B cell (primary cell): ENCODE data around the gene ATG7. TPM values are rescaled to one million over a fixed set of nuclear protein-coding genes. Genes with fewer than 3 reads are reported as not detected.

Source experiments
- ATAC-seq: fragments of 200-7000 bp; cut with Tn5 transposase; one replicate; pipeline ENCODE4 v1.10.0; 2021; ENCODE audit warnings: low read depth, mild to moderate bottlenecking, moderate number of reproducible peaks, moderate library complexity
- CTCF ChIA-PET: fragments of 350-600 bp; sonication (Branson Sonifier 250); formaldehyde crosslinking; loops from one replicate; lab custom pipeline; 2021; ENCODE audit warnings: antibody characterized with exemption, inconsistent platforms; lab: Charles Lee
- POLR2A ChIA-PET: fragments of 350-600 bp; sonication (Branson Sonifier 250); formaldehyde crosslinking; loops from one replicate; lab custom pipeline; 2021; ENCODE audit warnings: antibody characterized with exemption; lab: Charles Lee
- DNase-seq: peaks from one replicate; pipeline ENCODE4 v3.0.0; 2013
- H2AFZ ChIP-seq: 2 replicates; pipeline ENCODE4 v1.6.1; 2012; ENCODE audit warnings: mild to moderate bottlenecking, low read depth, low read length; ENCODE audit not compliant: insufficient read depth, poor library complexity, severe bottlenecking
- H3K27ac ChIP-seq, 2 donors: 1 replicate in 1 of 2; 2 replicates in 1 of 2; pipeline ENCODE4 v1.5.1; 2012 to 2013; ENCODE audit warnings: low read length in 2 of 2, mild to moderate bottlenecking in 2 of 2, moderate library complexity in 1 of 2
- H3K27me3 ChIP-seq, 4 experiments: fragments of 200-600 bp in 1 of 4; sonication (generic) in 1 of 4; replicated peaks in 1 of 4; 1 replicate in 2 of 4; 2 replicates in 2 of 4; pipeline versions ENCODE4 v1.6.1 to v1.7.0; 2013 to 2016; ENCODE audit warnings: low read length in 3 of 4, mild to moderate bottlenecking in 2 of 4, mixed read lengths in 1 of 4, moderate library complexity in 1 of 4; ENCODE audit not compliant: insufficient read depth in 4 of 4, control insufficient read depth in 3 of 4; ENCODE audit errors: control extremely low read depth in 1 of 4
- H3K36me3 ChIP-seq, 2 experiments: replicated peaks in 1 of 2; 1 replicate in 1 of 2; 2 replicates in 1 of 2; pipeline versions ENCODE4 v1.6.1 to v1.7.1; 2013; ENCODE audit warnings: low read length in 1 of 2; ENCODE audit not compliant: insufficient read depth in 2 of 2, control insufficient read depth in 1 of 2; ENCODE audit errors: control extremely low read depth in 1 of 2, extremely low read depth in 1 of 2
- H3K4me1 ChIP-seq, 2 donors: fragments of 200-600 bp in 1 of 2; sonication (generic) in 1 of 2; 1 replicate in 1 of 2; 2 replicates in 1 of 2; pipeline versions ENCODE4 v1.5.1 to v1.6.1; 2013 to 2017; ENCODE audit warnings: low read length in 2 of 2; ENCODE audit not compliant: control insufficient read depth in 2 of 2, insufficient read depth in 2 of 2
- H3K4me2 ChIP-seq: replicated peaks from 2 replicates; pipeline ENCODE3; 2012; ENCODE audit warnings: mild to moderate bottlenecking, low read depth, low read length; ENCODE audit not compliant: poor library complexity, severe bottlenecking
- H3K4me3 ChIP-seq, 5 experiments: fragments of 200-600 bp in 1 of 5; sonication (generic) in 1 of 5; 1 replicate in 3 of 5; 2 replicates in 2 of 5; pipeline versions ENCODE4 v1.5.1 to v1.7.0; 2011 to 2016; ENCODE audit warnings: low read length in 4 of 5, mild to moderate bottlenecking in 4 of 5, low read depth in 2 of 5, control low read depth in 1 of 5, moderate library complexity in 1 of 5; ENCODE audit not compliant: insufficient read depth in 1 of 5; ENCODE audit errors: control extremely low read depth in 1 of 5, extremely low read depth in 1 of 5
- H3K79me2 ChIP-seq: fragments of 200-600 bp; sonication (generic); one replicate; pipeline ENCODE4 v1.6.0; 2016; ENCODE audit warnings: low read length; ENCODE audit not compliant: control insufficient read depth, insufficient read depth
- H3K9ac ChIP-seq: fragments of 200-600 bp; sonication (generic); 2 replicates; pipeline ENCODE4 v1.6.1; 2017; ENCODE audit warnings: mild to moderate bottlenecking, low read length, moderate library complexity
- H3K9me3 ChIP-seq, 3 donors: one replicate each; pipeline versions ENCODE4 v1.6.1 to v1.7.1; 2013; ENCODE audit warnings: low read length in 2 of 3; ENCODE audit not compliant: control insufficient read depth in 2 of 3, insufficient read depth in 1 of 3; ENCODE audit errors: control extremely low read depth in 1 of 3
- H4K20me1 ChIP-seq: 2 replicates; pipeline ENCODE4 v1.6.0; 2012; ENCODE audit warnings: mild to moderate bottlenecking, low read length; ENCODE audit not compliant: insufficient read depth, control insufficient read depth, poor library complexity, severe bottlenecking
- H3K27ac Mint-ChIP-seq: one replicate; pipeline ENCODE4 v1.8.0; 2021; ENCODE audit warnings: mixed read lengths
- H3K27me3 Mint-ChIP-seq: one replicate; pipeline ENCODE4 v1.8.0; 2021; ENCODE audit warnings: mixed read lengths
- H3K4me1 Mint-ChIP-seq: one replicate; pipeline ENCODE4 v1.8.0; 2021; ENCODE audit warnings: mixed read lengths
- H3K4me3 Mint-ChIP-seq: one replicate; pipeline ENCODE4 v1.8.0; 2021; ENCODE audit warnings: mixed read lengths
- H3K9me3 Mint-ChIP-seq: one replicate; pipeline ENCODE4 v1.8.0; 2022; ENCODE audit warnings: mixed read lengths; ENCODE audit not compliant: insufficient read depth
- CTCF ChIP-seq: fragments of 200-600 bp; IDR thresholded peaks from one replicate; pipeline ENCODE4 v1.8.0; 2022; ENCODE audit warnings: antibody characterized with exemption, mild to moderate bottlenecking
- EZH2 ChIP-seq: IDR thresholded peaks from 2 replicates; pipeline ENCODE4 v1.6.1; 2012; ENCODE audit warnings: borderline replicate concordance, low read depth, mild to moderate bottlenecking, moderate library complexity, low read length; ENCODE audit not compliant: insufficient read depth, poor library complexity, severe bottlenecking
- WGBS: methylation state at CpG from one replicate; pipeline ENCODE4 v1.1.5; 2013; ENCODE audit warnings: missing lambda C conversion rate; ENCODE audit not compliant: insufficient coverage; 5-methylcytosine and 5-hydroxymethylcytosine counted together
- intact Hi-C: fragments of 100-400 bp; cut with micrococcal nuclease; formaldehyde crosslinking; loops from one replicate; pipeline ENCODE4 v1.10.0; 2022
- polyA plus RNA-seq: library from polyadenylated mRNA; depleted of rRNA; stranded (reverse); fragments of >200 nt; gene quantifications from 2 replicates; pipeline ENCODE4 v1.2.3, GENCODE V29; 2012
- total RNA-seq, 2 donors: library from RNA; stranded (reverse); fragments of 120-200 nt in 1 of 2; gene quantifications; 1 replicate in 1 of 2; 2 replicates in 1 of 2; pipeline versions ENCODE4 v1.2.3 to v1.2.4, GENCODE V29; 2013 to 2022

ATG7 gene
- total and polyA plus RNA-seq, 2 donors (not counting 1 experiment from before 2014, with no cell fraction given): 13.9 to 66.4 TPM

DNA sequence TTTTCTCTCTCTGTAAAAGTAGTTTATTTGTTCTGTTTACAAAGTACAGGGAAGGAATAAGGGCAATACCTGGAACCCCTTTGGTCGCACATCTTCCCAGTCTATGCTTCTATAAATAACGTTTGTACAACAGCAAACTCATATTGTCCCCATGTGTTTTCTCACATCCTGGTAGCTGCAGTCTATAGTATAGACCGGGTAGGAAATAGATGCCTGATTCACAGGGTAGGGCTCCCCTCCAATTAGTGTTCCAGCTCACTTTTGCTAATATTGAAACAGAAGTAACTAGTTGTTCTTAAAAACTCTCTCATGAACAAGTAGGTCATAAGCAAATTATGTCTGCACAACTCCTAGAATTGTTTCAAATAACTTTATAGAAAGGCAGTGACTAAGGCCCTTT, 17.7 kb downstream of the ATG7 start:
- ATAC-seq: no peak
- peak overlapping the region; percentile 98 for H3K27ac Mint-ChIP-seq
- Histone ChIP-seq H3K4me2 (peak overlapping the region; percentile 75), H3K27me3 (no peaks in the 10 kb centered on the region), H3K36me3 (no peaks in the 10 kb centered on the region), H3K4me3 (peak overlapping the region in 1 of 5 experiments; percentile 63), H3K79me2 (peaks cover 71% of the 10 kb centered on the region), H4K20me1 (no peaks in the 10 kb centered on the region), H2AFZ (no peak overlapping the region), H3K9ac (peak overlapping the region; percentile 69), H3K27ac (peak overlapping the region; percentile 91 to 98), H3K4me1 (peaks cover 48 to 49% of the 10 kb centered on the region in 2 donors), H3K9me3 (no peaks in the 10 kb centered on the region)
- intact Hi-C loops: loop anchor here (1.0 to 2.0 kb wide), 2 partner anchors 18 to 45 kb away; partner anchors contain the start of gene ATG7
- ChIA-PET CTCF (interaction anchor here (3.4 to 4.3 kb wide), 2 partner anchors 17 to 45 kb away, joined by 23 to 30 read pairs; partner anchors contain the start of gene ATG7), POLR2A (interaction anchor here (2.4 kb wide), 2 partner anchors 11 to 17 kb away, joined by 7 to 29 read pairs; partner anchors contain the start of gene ATG7)
- no CpG with 5 or more reads among the region's 3 CpGs for WGBS
- H3K4me1 Mint-ChIP-seq: peaks cover 57% of the 10 kb centered on the region
- DNase-seq: no peak
- no peaks in the 10 kb centered on the region for H3K27me3 Mint-ChIP-seq
- H3K9me3 Mint-ChIP-seq: no peaks in the 10 kb centered on the region
- TF ChIP-seq EZH2 (no peak), CTCF (no peak)
- H3K4me3 Mint-ChIP-seq: peak overlapping the region; percentile 85
